GM12878 (cell line): Measurements from ENCODE around the gene ASF1B. TPM values are rescaled to one million over a fixed set of nuclear protein-coding genes. Genes with fewer than 3 reads are reported as not detected.

ENCODE experiments used
- ATAC-seq: fragments of 200-7000 bp; cut with Tn5 transposase; 3 replicates; pipeline ENCODE4 v1.9.1; 2020; ENCODE audit warnings: mild to moderate bottlenecking, moderate library complexity
- BruUV-seq: library from RNA; stranded (reverse); fragments of 400-500 nt; replicated peaks from 2 replicates; lab custom pipeline; 2021; lab: Mats Ljungman, UMichigan
- CTCF ChIA-PET: fragments of 300-600 bp; sonication (Branson Sonifier 250); formaldehyde crosslinking; extraction: SDS; loops from one replicate; lab custom pipeline; 2021; ENCODE audit warnings: inconsistent platforms; lab: Yijun Ruan, JAX
- POLR2A ChIA-PET: fragments of 350-600 bp; formaldehyde crosslinking; extraction: SDS; loops from one replicate; lab custom pipeline; 2021; ENCODE audit warnings: inconsistent platforms; lab: Charles Lee
- RAD21 ChIA-PET: fragments of 300-600 bp; sonication (Branson Sonifier 250); formaldehyde crosslinking; loops from one replicate; lab custom pipeline; 2023; ENCODE audit warnings: antibody characterized with exemption; ENCODE audit not compliant: unreplicated experiment; lab: Charles Lee
- SMC1A ChIA-PET: fragments of 300-600 bp; sonication (Branson Sonifier 250); formaldehyde crosslinking; loops from one replicate; lab custom pipeline; 2023; ENCODE audit not compliant: unreplicated experiment, uncharacterized antibody; lab: Charles Lee
- DNase-seq: peaks from one replicate; pipeline ENCODE4 v3.0.0-alpha.2; 2011; ENCODE audit warnings: low read depth, low spot score
- FAIRE-seq: peaks from 3 replicates; lab custom pipeline; 2011; peaks lifted over from hg19 to GRCh38; lab: Jason Lieb, UNC
- H2AFZ ChIP-seq: 2 replicates; pipeline ENCODE4 v1.6.0; 2011; ENCODE audit warnings: low read depth, low read length, control low read depth; ENCODE audit not compliant: control insufficient read depth
- H3K27ac ChIP-seq: 2 replicates; pipeline ENCODE4 v1.5.1; 2011; ENCODE audit warnings: control low read depth; ENCODE audit not compliant: control insufficient read depth, insufficient read depth
- H3K27me3 ChIP-seq, 2 experiments: replicated peaks in 1 of 2; 2 replicates each; pipeline versions ENCODE4 v1.6.0 to v1.6.1; 2011; ENCODE audit warnings: low read length in 1 of 2; ENCODE audit not compliant: control insufficient read depth in 2 of 2, insufficient read depth in 2 of 2
- H3K36me3 ChIP-seq, 2 experiments: 2 replicates each; pipeline ENCODE4 v1.5.1; 2011; ENCODE audit warnings: low read length in 1 of 2; ENCODE audit not compliant: control insufficient read depth in 2 of 2, insufficient read depth in 2 of 2
- H3K4me1 ChIP-seq: 2 replicates; pipeline ENCODE4 v1.6.1; 2011; ENCODE audit warnings: mild to moderate bottlenecking, low read length, moderate library complexity, mixed read lengths; ENCODE audit not compliant: control insufficient read depth, insufficient read depth
- H3K4me2 ChIP-seq: 2 replicates; pipeline ENCODE4 v1.6.0; 2011; ENCODE audit warnings: control low read depth; ENCODE audit not compliant: control insufficient read depth, insufficient read depth
- H3K4me3 ChIP-seq: fragments of 200-600 bp; sonication (generic); 2 replicates; pipeline ENCODE4 v1.5.1; 2016
- H3K79me2 ChIP-seq: 2 replicates; pipeline ENCODE4 v1.6.0; 2011; ENCODE audit warnings: low read length; ENCODE audit not compliant: control insufficient read depth, insufficient read depth
- H3K9ac ChIP-seq: 2 replicates; pipeline ENCODE4 v1.8.0; 2011; ENCODE audit warnings: low read length, control low read depth, mixed read lengths; ENCODE audit not compliant: control insufficient read depth, insufficient read depth
- H3K9me3 ChIP-seq: replicated peaks from 3 replicates; pipeline ENCODE4 v1.5.1; 2011; ENCODE audit warnings: mild to moderate bottlenecking, low read length; ENCODE audit not compliant: control insufficient read depth, insufficient read depth
- H4K20me1 ChIP-seq: 2 replicates; pipeline ENCODE4 v1.6.0; 2011; ENCODE audit not compliant: control insufficient read depth, insufficient read depth
- BCLAF1 ChIP-seq: fragments of 450-650 bp; IDR thresholded peaks from 2 replicates; pipeline ENCODE4 v1.6.1; 2017; ENCODE audit warnings: antibody characterized with exemption, mild to moderate bottlenecking, moderate library complexity
- CHD4 ChIP-seq: fragments of 200-600 bp; sonication (generic); IDR thresholded peaks from 2 replicates; pipeline ENCODE4 v1.6.1; 2016; ENCODE audit warnings: mild to moderate bottlenecking
- ETV6 ChIP-seq, 2 experiments: fragments of 450-650 bp in 1 of 2; IDR thresholded peaks in 1 of 2; conservative IDR thresholded peaks in 1 of 2; 2 replicates each; pipeline ENCODE4 v1.6.1; 2014; ENCODE audit warnings: antibody characterized with exemption in 1 of 2, borderline replicate concordance in 1 of 2, low read depth in 1 of 2, mild to moderate bottlenecking in 1 of 2, moderate library complexity in 1 of 2
- FOXK2 ChIP-seq: fragments of 450-650 bp; IDR thresholded peaks from 2 replicates; pipeline ENCODE4 v1.6.1; 2017; ENCODE audit warnings: mild to moderate bottlenecking, moderate library complexity
- FOXM1 ChIP-seq: IDR thresholded peaks from 2 replicates; pipeline ENCODE4 v1.6.1; 2012; ENCODE audit warnings: low read depth, mild to moderate bottlenecking, inconsistent platforms, low read length, moderate library complexity
- IKZF2 ChIP-seq, 2 experiments: fragments of 450-650 bp; IDR thresholded peaks; 2 replicates each; pipeline ENCODE4 v1.6.1; 2017; ENCODE audit warnings: mild to moderate bottlenecking in 2 of 2, moderate library complexity in 2 of 2
- JUNB ChIP-seq: IDR thresholded peaks from 2 replicates; pipeline ENCODE4 v1.6.1; 2016; ENCODE audit warnings: antibody characterized with exemption, mild to moderate bottlenecking
- KDM1A ChIP-seq: fragments of 200-600 bp; sonication (generic); IDR thresholded peaks from 2 replicates; pipeline ENCODE4 v1.6.1; 2016; ENCODE audit warnings: borderline replicate concordance
- MEF2B ChIP-seq: fragments of 450-650 bp; IDR thresholded peaks from 2 replicates; pipeline ENCODE4 v1.6.1; 2018; ENCODE audit warnings: mild to moderate bottlenecking, moderate library complexity; ENCODE audit not compliant: partially characterized antibody, poor library complexity, severe bottlenecking
- POU2F2 ChIP-seq: IDR thresholded peaks from 3 replicates; pipeline ENCODE4 v1.6.1; 2011; ENCODE audit warnings: low read depth, mild to moderate bottlenecking, low read length, borderline replicate concordance
- RCOR1 ChIP-seq: conservative IDR thresholded peaks from 2 replicates; pipeline ENCODE4 v1.6.1; 2012; ENCODE audit warnings: low read depth, low read length, improper control_type of control experiment
- SIN3A ChIP-seq: IDR thresholded peaks from 2 replicates; pipeline ENCODE4 v1.6.1; 2012; ENCODE audit warnings: low read depth, low read length, improper control_type of control experiment
- SPI1 ChIP-seq: IDR thresholded peaks from 2 replicates; pipeline ENCODE4 v1.6.1; 2011; ENCODE audit warnings: low read depth, mild to moderate bottlenecking, low read length, moderate library complexity, borderline replicate concordance; ENCODE audit not compliant: insufficient read depth
- TBL1XR1 ChIP-seq: IDR thresholded peaks from 2 replicates; pipeline ENCODE4 v1.6.1; 2012; ENCODE audit warnings: low read depth, low read length, improper control_type of control experiment
- WRNIP1 ChIP-seq: IDR thresholded peaks from 2 replicates; pipeline ENCODE4 v1.6.1; 2011; ENCODE audit warnings: low read depth, low read length, improper control_type of control experiment, borderline replicate concordance
- YBX1 ChIP-seq: fragments of 450-650 bp; IDR thresholded peaks from 2 replicates; pipeline ENCODE4 v1.6.1; 2016; ENCODE audit warnings: antibody characterized with exemption
- ZNF217 ChIP-seq: fragments of 450-650 bp; IDR thresholded peaks from 2 replicates; pipeline ENCODE4 v1.6.1; 2017; ENCODE audit warnings: antibody characterized with exemption, mild to moderate bottlenecking
- WGBS: methylation state at CpG from one replicate; pipeline ENCODE4 v1.1.6; 2016; ENCODE audit warnings: low lambda C conversion rate; ENCODE audit not compliant: insufficient replicate concordance, insufficient coverage; ENCODE audit errors: missing lambda C conversion rate; 5-methylcytosine and 5-hydroxymethylcytosine counted together
- in situ Hi-C: fragments of 300-500 bp; cut with MboI; formaldehyde crosslinking; loops from 9 replicates; pipeline ENCODE4 v1.14.3; 2018; ENCODE audit warnings: mixed read lengths
- intact Hi-C: fragments of 100-400 bp; cut with micrococcal nuclease; formaldehyde crosslinking; loops from one replicate; pipeline ENCODE4 v1.14.2; 2022; ENCODE audit not compliant: unreplicated experiment
- polyA plus RNA-seq, 11 experiments: library from polyadenylated mRNA; depleted of rRNA in 4 of 11; unstranded in 6 of 11; stranded (reverse) in 5 of 11; fragments of >200 nt; fragmentation: Nextera tagmentation in 4 of 11; fragmentation: Illumina TruSeq in 1 of 11; extraction: Ambion mirVana in 4 of 11; extraction: Trizol in 1 of 11; gene quantifications; 1 replicate in 1 of 11; 2 replicates in 10 of 11; pipeline versions ENCODE4 v1.2.1 to v1.2.3, GENCODE V29; 2011 to 2016; ENCODE audit warnings: inconsistent platforms in 2 of 11, missing spikeins in 2 of 11, low read depth in 1 of 11
- total RNA-seq, 4 experiments: library from RNA; depleted of rRNA in 3 of 4; stranded (reverse); fragments of >200 nt in 3 of 4; fragmentation: Illumina TruSeq in 1 of 4; extraction: Trizol in 1 of 4; gene quantifications; 2 replicates each; pipeline versions ENCODE4 v1.2.1 to v1.2.3, GENCODE V29; 2013 to 2021

Gene ASF1B
- total and polyA plus RNA-seq, 10 of the 15 experiments (the other 5 are each of a cell fraction or from before 2014, with no cell fraction given): 10.4 to 217 (median 90.2) TPM

DNA sequence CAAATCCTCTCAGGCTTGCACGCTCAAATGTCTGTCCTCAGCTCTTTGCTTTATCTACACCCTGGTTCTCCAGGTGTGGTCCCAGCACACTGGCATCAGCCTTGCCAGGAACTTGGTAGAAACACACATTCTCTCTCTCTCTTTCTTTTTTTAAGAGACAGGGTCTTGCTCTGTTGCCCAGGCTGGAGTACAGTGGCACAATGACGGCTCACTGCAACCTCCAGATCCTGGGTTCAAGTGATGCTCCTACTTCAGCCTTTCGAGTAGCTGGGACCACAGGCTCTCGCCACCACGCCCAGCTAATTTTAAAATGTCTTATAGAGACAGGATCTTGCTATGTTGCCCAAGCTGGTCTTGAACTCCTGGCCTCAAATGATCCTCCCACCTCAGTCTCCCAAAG, 48.8 kb upstream of the ASF1B start:
- RAD21 ChIA-PET: no interaction called here
- no TSS peak for BruUV-seq
- H3K4me2 ChIP-seq: no peak overlapping the region
- WGBS: 20% methylated on average over 5 of the region's 5 CpGs
- TF ChIP-seq POU2F2 (no peak), TBL1XR1 (no peak), CHD4 (no peak), SIN3A (no peak), RCOR1 (no peak), KDM1A (no peak), ETV6 (conservative IDR thresholded peaks at IDR 0.05 in 1 of 2, IDR thresholded peaks at IDR 0.05 in 1 of 2; ENCODE audit: borderline replicate concordance in 1 of 2, low read depth in 1 of 2) (no peak), YBX1 (no peak), IKZF2 (IDR thresholded peaks at IDR 0.05) (no peak), BCLAF1 (no peak), SPI1 (no peak), FOXK2 (no peak), MEF2B (no peak), JUNB (no peak), WRNIP1 (no peak), FOXM1 (no peak), ZNF217 (no peak)
- no peak overlapping the region for H3K9ac ChIP-seq
- no peak for DNase-seq
- SMC1A ChIA-PET: no interaction called here
- no peaks in the 10 kb centered on the region for H3K9me3 ChIP-seq
- H3K4me1 ChIP-seq: no peaks in the 10 kb centered on the region
- no peak overlapping the region for H3K4me3 ChIP-seq
- no peaks in the 10 kb centered on the region for H3K79me2 ChIP-seq
- in situ Hi-C loops (no loop called here), intact Hi-C loops (no loop called here)
- H4K20me1 ChIP-seq: no peaks in the 10 kb centered on the region
- H3K27ac ChIP-seq: no peak overlapping the region
- no peak for ATAC-seq
- no peaks in the 10 kb centered on the region for H3K36me3 ChIP-seq
- CTCF ChIA-PET: interaction anchor here (2.0 kb wide), 1 partner anchor 14 kb away, joined by 5 read pairs; no protein-coding TSS in a partner anchor
- no peak overlapping the region for H2AFZ ChIP-seq
- FAIRE-seq: no peak
- H3K27me3 ChIP-seq: no peaks in the 10 kb centered on the region
- POLR2A ChIA-PET: no interaction called here
